Uterus (tissue), 4 donors: ENCODE results near the gene TLE6. TPM values are rescaled to one million over a fixed set of nuclear protein-coding genes. Genes with fewer than 3 reads are reported as not detected.
"Not testable (repeated sequence)": the region's sequence is repeated elsewhere in the genome, so short reads cannot be mapped to it uniquely, and the experiment has no call there.

ENCODE experiments used
- DNase-seq, 2 donors: peaks; one replicate each; pipeline ENCODE4 v3.0.0-alpha.2; 2019 to 2020
- H3K27ac ChIP-seq, 2 donors: fragments of 200-600 bp; sonication (generic); 1 replicate in 1 of 2; 2 replicates in 1 of 2; pipeline ENCODE4 v1.5.1; 2016 to 2018
- H3K27me3 ChIP-seq, 2 donors: fragments of 200-600 bp; sonication (generic); one replicate each; pipeline ENCODE4 v1.5.1; 2018 to 2019; ENCODE audit warnings: control low read depth in 1 of 2
- H3K36me3 ChIP-seq, 2 donors: fragments of 200-600 bp; sonication (generic); one replicate each; pipeline ENCODE4 v1.5.1; 2019; ENCODE audit warnings: control low read depth in 1 of 2
- H3K4me1 ChIP-seq, 2 donors: fragments of 200-600 bp; sonication (generic); one replicate each; pipeline ENCODE4 v1.5.1; 2018 to 2019; ENCODE audit warnings: control low read depth in 1 of 2
- H3K4me3 ChIP-seq, 2 donors: fragments of 200-600 bp; sonication (generic); 1 replicate in 1 of 2; 2 replicates in 1 of 2; pipeline ENCODE4 v1.5.1; 2018 to 2019; ENCODE audit warnings: mild to moderate bottlenecking in 1 of 2
- H3K9me3 ChIP-seq, 2 donors: fragments of 200-600 bp; sonication (generic); one replicate each; pipeline ENCODE4 v1.5.1; 2019; ENCODE audit warnings: control low read depth in 1 of 2
- CTCF ChIP-seq, 4 experiments: fragments of 200-600 bp in 2 of 4; fragments of 450-650 bp in 2 of 4; sonication (generic) in 2 of 4; IDR thresholded peaks; one replicate each; pipeline ENCODE4 v1.5.1; 2016 to 2019; ENCODE audit warnings: antibody characterized with exemption in 4 of 4, mild to moderate bottlenecking in 2 of 4, moderate library complexity in 1 of 4
- POLR2A ChIP-seq, 2 donors: fragments of 450-650 bp; IDR thresholded peaks; one replicate each; pipeline ENCODE4 v1.6.1; 2016; ENCODE audit warnings: antibody characterized with exemption in 2 of 2, mild to moderate bottlenecking in 1 of 2, moderate library complexity in 1 of 2
- intact Hi-C: fragments of 100-400 bp; cut with DNase I; formaldehyde crosslinking; loops from one replicate; pipeline ENCODE4 v1.15.1; 2023; ENCODE audit warnings: low total_unique reads
- total RNA-seq, 4 donors: library from RNA; depleted of rRNA in 3 of 4; stranded (reverse); fragments of >200 nt in 3 of 4; gene quantifications; one replicate each; pipeline versions ENCODE4 v1.1.0 to v1.2.4, GENCODE V29; 2014 to 2023
- donor health status: DM: yes; HTN: yes; CAD: no.

Gene TLE6
- total RNA-seq, 4 donors from 2014 or later, result 0.46 to 3.5 (median 1.1) TPM; not detected in 1

GRCh38 chr19:2986951-2987524 lies 9.7 kb downstream of the TLE6 start:
- DNase-seq, result no peak
- intact Hi-C loops, result no loop called here
- Histone ChIP-seq H3K4me1 (peaks cover 5 to 10% of the 10 kb centered on the region in 2 donors), H3K9me3 (no peaks in the 10 kb centered on the region), H3K27ac (no peak overlapping the region), H3K4me3 (no peak overlapping the region), H3K27me3 (no peaks in the 10 kb centered on the region), H3K36me3 (no peaks in the 10 kb centered on the region)
- TF ChIP-seq POLR2A (IDR thresholded peaks at IDR 0.05) (no peak), CTCF (IDR thresholded peaks at IDR 0.05) (no peak)

- H3K36me3 ChIP-seq, result no peaks in the 10 kb centered on the region
- intact Hi-C loops, result no loop called here
- TF ChIP-seq POLR2A (IDR thresholded peaks at IDR 0.05) (no peak), CTCF (IDR thresholded peaks at IDR 0.05) (no peak)
Observed at GRCh38 chr19:2987797-2988196, 10.4 kb downstream of the TLE6 start.

DNA sequence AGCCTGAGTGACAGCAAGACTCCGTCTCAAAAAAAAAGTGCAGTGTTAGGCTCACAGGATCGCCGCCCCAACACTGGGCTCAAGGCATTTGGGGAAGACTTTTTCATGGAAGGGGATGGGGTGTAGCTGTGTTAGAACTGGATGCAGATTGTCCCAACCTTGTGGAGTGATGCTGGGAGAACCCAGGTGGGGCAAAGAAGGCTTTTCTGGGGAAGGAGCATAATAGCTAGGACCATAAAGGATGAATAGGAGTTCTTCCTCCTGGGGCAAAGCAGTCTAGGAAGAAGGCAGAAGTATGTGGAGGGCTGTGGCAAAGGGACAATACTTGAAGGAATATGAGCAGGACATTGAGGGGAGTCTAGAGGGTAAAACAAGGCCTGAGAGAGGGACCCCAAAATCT lies 11.2 kb downstream of the TLE6 start:
- Histone ChIP-seq H3K4me1 (peaks cover 0 to 5% of the 10 kb centered on the region in 2 donors), H3K36me3 (no peaks in the 10 kb centered on the region), H3K4me3 (no peak overlapping the region), H3K27ac (no peak overlapping the region), H3K9me3 (no peaks in the 10 kb centered on the region), H3K27me3 (no peaks in the 10 kb centered on the region)
- intact Hi-C loops, result no loop called here
- DNase-seq, result no peak
- no peak for TF ChIP-seq POLR2A (IDR thresholded peaks at IDR 0.05)

More at GRCh38 chr19:2987797-2988196, 10.4 kb downstream of the TLE6 start:
- Histone ChIP-seq H3K4me1 (peaks cover under 1 to 7% of the 10 kb centered on the region in 2 donors), H3K27me3 (no peaks in the 10 kb centered on the region), H3K4me3 (no peak overlapping the region), H3K27ac (no peak overlapping the region), H3K9me3 (no peaks in the 10 kb centered on the region)
- DNase-seq, result no peak

DNA sequence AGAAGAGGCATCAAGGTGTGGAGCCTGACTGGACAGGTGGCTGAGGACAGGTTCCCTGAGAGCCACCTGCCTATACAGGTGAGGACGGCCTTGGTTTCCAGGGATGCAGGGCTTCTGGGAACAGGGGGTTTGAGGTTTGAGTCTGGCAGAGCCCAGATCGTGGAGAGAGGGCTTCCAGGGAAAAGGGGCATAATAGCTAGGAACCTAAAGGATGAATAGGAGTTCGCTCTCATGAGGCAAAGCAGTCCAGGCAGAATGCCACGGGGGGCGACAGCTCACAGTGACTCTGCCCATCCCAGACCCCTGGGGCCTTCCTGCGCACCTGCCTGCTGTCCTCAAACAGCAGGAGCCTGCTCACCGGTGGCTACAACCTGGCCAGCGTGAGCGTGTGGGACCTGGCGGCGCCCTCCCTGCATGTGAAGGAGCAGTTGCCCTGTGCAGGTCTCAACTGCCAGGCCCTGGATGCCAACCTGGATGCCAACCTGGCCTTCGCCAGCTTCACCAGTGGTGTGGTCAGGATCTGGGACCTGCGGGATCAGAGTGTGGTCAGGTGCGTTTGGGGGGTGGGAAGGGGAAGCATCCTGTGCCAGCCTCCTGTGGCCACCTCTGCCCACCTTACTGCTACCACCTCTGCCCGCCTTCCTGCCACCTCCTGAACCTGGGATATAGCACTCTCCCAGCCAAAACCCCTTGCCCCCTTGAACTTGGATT lies 12.0 kb downstream of the TLE6 start:
- intact Hi-C loops, result no loop called here
- Histone ChIP-seq H3K27me3 (no peaks in the 10 kb centered on the region), H3K27ac (no peak overlapping the region), H3K4me3 (no peak overlapping the region), H3K4me1 (no peaks in the 10 kb centered on the region), H3K36me3 (no peaks in the 10 kb centered on the region), H3K9me3 (no peaks in the 10 kb centered on the region)
- no peak for TF ChIP-seq POLR2A (IDR thresholded peaks at IDR 0.05)
- no peak for TF ChIP-seq CTCF (IDR thresholded peaks at IDR 0.05)
- no peak for DNase-seq

DNA sequence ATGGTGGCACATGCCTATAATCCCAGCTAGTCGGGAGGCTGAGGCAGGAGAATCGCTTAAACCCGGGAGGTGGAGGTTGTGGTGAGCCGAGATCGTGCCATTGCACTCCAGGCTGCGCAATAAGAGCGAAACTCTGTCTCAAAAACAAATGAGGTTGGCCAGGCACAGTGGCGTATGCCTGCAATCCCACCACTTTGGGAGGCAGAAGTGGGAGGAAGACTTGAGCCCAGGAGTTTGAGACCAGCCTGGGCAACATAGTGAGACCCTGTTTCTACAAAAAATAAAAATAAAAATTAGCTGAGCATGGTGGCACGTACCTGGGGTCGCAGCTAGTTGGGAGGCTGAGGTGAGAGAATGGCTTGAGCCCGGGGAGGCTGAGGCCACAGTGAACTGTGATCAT lies 15.0 kb downstream of the TLE6 start:
- intact Hi-C loops, H3K4me1 ChIP-seq, H3K27ac ChIP-seq, DNase-seq, H3K4me3 ChIP-seq, H3K36me3 ChIP-seq, H3K27me3 ChIP-seq, H3K9me3 ChIP-seq: not testable (repeated sequence)

DNA sequence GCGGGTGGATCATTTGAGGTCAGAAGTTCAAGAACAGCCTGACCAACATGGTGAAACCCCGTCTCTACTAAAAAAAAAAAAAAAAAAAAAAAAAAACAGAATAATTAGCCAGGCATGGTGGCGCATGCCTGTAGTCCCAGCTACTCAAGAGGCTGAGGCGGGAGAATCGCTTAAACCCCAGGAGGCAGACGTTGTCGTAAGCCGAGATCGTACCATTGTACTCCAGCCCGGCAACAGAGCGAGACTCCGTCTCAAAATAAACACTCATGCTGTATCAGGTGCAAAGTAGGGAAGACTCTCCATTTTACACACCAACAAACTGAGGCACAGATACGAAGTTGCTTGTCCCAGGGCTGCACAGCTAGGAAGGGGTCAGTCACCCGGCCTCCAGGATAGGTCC lies 15.6 kb downstream of the TLE6 start:
- intact Hi-C loops, result no loop called here
- H3K9me3 ChIP-seq, result no peaks in the 10 kb centered on the region
- no peak for DNase-seq

More for the DNA sequence above, 15.6 kb downstream of the TLE6 start:
- Histone ChIP-seq H3K36me3 (no peaks in the 10 kb centered on the region), H3K27ac (no peak overlapping the region), H3K4me1 (no peaks in the 10 kb centered on the region), H3K4me3 (no peak overlapping the region), H3K27me3 (no peaks in the 10 kb centered on the region)
- TF ChIP-seq POLR2A (IDR thresholded peaks at IDR 0.05), result no peak
- no peak for TF ChIP-seq CTCF (IDR thresholded peaks at IDR 0.05)
